BLaER1 treated with 17β-estradiol and CSF1 and Interleukin-3, amounts not matched to agents 10 nM and 100 nM (cell line): Measurements from ENCODE around the gene RAB43.

ENCODE experiments used
- H3K27ac ChIP-seq, 11 experiments: shearing (Covaris generic); formaldehyde crosslinking; 2 replicates each; pipeline ENCODE4 v1.8.1; 2022
- H3K27me3 ChIP-seq, 11 experiments: shearing (Covaris generic); formaldehyde crosslinking; 2 replicates each; pipeline ENCODE4 v1.8.1; 2022
- H3K36me3 ChIP-seq, 11 experiments: shearing (Covaris generic); formaldehyde crosslinking; 2 replicates each; pipeline ENCODE4 v1.8.1; 2022
- H3K4me1 ChIP-seq, 10 experiments: shearing (Covaris generic); formaldehyde crosslinking; 2 replicates each; pipeline ENCODE4 v1.8.1; 2022
- H3K4me2 ChIP-seq, 11 experiments: shearing (Covaris generic); formaldehyde crosslinking; 2 replicates each; pipeline ENCODE4 v1.8.1; 2022
- H3K4me3 ChIP-seq, 10 experiments: shearing (Covaris generic); formaldehyde crosslinking; 2 replicates each; pipeline ENCODE4 v1.8.1; 2022
- H3K9ac ChIP-seq, 11 experiments: shearing (Covaris generic); formaldehyde crosslinking; 2 replicates each; pipeline ENCODE4 v1.8.1; 2022
- H3K9me3 ChIP-seq, 11 experiments: shearing (Covaris generic); formaldehyde crosslinking; replicated peaks in 1 of 11; 2 replicates each; pipeline ENCODE4 v1.8.1; 2022
- H4K20me1 ChIP-seq, 11 experiments: shearing (Covaris generic); formaldehyde crosslinking; 2 replicates each; pipeline ENCODE4 v1.8.1; 2022
- Cebpa-rat ChIP-seq, 11 experiments: shearing (Covaris generic); IDR thresholded peaks; 2 replicates each; pipeline ENCODE4 v1.8.1; 2022

The RAB43 gene

GRCh38 chr3:129039271-129040038, 82.1 kb downstream of the RAB43 start:
- Histone ChIP-seq H3K9me3 (peaks cover 0 to 6% (median 4%) of the 10 kb centered on the region in 11 experiments; a peak in 16 of 22 replicates), H3K27ac (0 out of 22 replicates have a peak overlapping the region, but pooled peaks of 1 of the 11 experiments have one; percentile 15), H3K9ac (peak overlapping the region in 1 of 11 experiments; percentile 29; a peak in 2 of 22 replicates), H3K36me3 (no peaks in the 10 kb centered on the region), H3K4me1 (peaks cover 33 to 58% (median 49%) of the 10 kb centered on the region in 10 experiments), H3K27me3 (peaks cover 0 to 10% (median 4%) of the 10 kb centered on the region in 11 experiments; a peak in 8 of 22 replicates), H4K20me1 (peaks cover 0 to 9% (median 0%) of the 10 kb centered on the region in 11 experiments; a peak in 2 of 22 replicates), H3K4me3 (no peak overlapping the region), H3K4me2 (peak overlapping the region; percentile 34 to 83 (median 71); a peak in 21 of 22 replicates)
- TF ChIP-seq Cebpa-rat (IDR thresholded peaks at IDR 0.05): no peak

- Histone ChIP-seq H3K9ac (0 out of 22 replicates have a peak overlapping the region, but pooled peaks of 1 of the 11 experiments have one; percentile 30), H3K27me3 (no peaks in the 10 kb centered on the region), H3K27ac (no peak overlapping the region), H3K4me3 (no peak overlapping the region), H4K20me1 (peaks cover 0 to 9% (median 0%) of the 10 kb centered on the region in 11 experiments; a peak in 2 of 22 replicates), H3K9me3 (no peaks in the 10 kb centered on the region; a peak in 2 of 22 replicates), H3K4me2 (peak overlapping the region in 10 of 11 experiments; percentile 34 to 83 (median 73); a peak in 18 of 22 replicates), H3K4me1 (peaks cover 34 to 70% (median 61%) of the 10 kb centered on the region in 10 experiments), H3K36me3 (no peaks in the 10 kb centered on the region)
- no peak for TF ChIP-seq Cebpa-rat (IDR thresholded peaks at IDR 0.05)
These were observed 83.3 kb downstream of the RAB43 start for GRCh38 chr3:129038121-129038855.
